Measurements from ENCODE around the gene SOCS3.
A peak's percentile ranks its signal among the peaks of the same experiment; 100 is the strongest.
"Not testable (repeated sequence)": the region's sequence is repeated elsewhere in the genome, so short reads cannot be mapped to it uniquely, and the experiment has no call there.

SOCS3 gene

DNA sequence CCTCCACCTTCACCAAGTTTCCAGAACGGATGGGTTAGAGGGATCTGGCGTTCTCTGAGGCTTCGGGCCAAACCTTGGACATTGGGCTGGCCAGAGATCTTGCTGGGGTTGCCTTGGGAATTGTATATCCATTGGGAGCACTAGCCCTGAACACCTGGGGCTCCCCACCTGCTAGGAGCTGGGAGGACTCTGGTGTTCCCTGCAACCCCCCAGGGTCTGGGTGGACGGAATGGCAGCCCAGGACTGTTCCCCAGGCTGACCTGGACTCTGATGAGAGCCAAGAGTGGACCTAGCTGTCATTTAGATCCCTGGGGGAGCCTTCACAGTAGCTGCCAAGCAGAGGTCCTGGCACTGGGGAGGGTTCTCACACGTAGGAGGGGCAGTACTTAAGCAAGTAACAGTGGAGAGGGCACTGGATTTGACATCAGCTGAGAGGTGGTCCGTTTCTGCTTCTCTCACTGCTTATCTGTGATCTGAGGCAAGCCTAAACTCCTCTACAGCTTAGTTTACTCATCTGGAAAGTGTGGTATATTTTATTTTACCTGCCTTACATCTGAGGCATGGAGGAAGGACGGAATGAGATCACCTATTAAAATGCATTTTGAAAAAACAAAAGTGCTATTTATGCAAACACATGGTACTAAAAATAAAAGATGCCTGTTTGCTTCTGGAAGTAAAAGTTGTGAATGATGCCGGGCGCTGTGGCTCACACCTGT lies 11.7 kb downstream of the SOCS3 start:
- DNase-seq (ENCODE audit: low read depth), result no peak

DNA sequence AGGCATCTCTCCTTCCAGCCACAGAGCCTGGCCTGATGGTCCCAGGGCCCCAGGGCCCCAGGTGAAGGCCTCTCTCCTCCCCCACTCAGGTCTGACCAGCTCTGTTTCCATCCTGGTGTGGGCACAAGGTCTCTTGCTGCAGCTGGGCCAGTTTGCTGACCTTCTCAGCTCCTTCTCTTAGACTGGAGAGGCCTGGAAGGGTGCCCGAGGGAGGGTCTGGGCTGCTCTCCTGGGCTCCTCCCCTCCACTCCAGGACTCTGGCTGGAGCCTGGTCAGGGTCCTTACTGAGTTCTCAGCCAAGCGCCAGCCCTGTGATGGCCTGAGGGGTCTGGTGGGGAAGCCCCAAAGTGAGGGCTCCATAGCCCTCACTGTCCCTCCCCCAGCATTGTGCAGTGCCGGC lies 12.4 kb downstream of the SOCS3 start:
- no peak for DNase-seq (ENCODE audit: low read depth)

DNA sequence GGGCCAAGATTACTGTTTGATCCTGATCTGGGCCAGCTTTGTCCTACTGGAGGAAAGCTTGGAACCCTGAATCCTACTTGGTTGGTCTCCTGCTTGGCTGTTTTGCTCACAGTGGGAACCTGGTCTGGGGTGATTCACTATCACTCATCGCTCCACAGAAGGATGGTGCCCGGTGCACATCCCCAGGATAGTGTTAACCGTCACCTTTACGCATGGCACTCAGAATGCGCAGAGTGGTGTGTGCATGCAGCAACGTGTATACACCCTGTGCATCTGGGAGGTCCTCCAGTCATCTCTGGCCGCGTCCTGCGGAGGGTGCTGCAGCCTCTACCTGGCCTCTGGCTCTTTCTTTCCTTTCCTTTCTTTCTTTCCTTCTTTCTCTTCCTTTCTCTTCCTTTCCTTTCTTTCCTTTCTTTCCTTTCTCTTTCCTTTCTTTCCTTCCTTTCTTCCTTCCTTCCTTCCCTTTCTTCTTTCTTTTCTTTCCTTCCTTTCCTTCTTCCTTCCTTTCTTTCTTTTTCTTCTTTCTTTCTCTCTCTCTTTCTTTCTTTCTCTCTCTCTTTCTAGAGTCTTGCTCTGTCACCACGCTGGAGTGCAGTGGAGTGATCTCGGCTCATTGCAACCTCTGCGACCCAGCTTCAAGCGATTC lies 13.1 kb downstream of the SOCS3 start:
- DNase-seq (ENCODE audit: low read depth), result no peak

DNA sequence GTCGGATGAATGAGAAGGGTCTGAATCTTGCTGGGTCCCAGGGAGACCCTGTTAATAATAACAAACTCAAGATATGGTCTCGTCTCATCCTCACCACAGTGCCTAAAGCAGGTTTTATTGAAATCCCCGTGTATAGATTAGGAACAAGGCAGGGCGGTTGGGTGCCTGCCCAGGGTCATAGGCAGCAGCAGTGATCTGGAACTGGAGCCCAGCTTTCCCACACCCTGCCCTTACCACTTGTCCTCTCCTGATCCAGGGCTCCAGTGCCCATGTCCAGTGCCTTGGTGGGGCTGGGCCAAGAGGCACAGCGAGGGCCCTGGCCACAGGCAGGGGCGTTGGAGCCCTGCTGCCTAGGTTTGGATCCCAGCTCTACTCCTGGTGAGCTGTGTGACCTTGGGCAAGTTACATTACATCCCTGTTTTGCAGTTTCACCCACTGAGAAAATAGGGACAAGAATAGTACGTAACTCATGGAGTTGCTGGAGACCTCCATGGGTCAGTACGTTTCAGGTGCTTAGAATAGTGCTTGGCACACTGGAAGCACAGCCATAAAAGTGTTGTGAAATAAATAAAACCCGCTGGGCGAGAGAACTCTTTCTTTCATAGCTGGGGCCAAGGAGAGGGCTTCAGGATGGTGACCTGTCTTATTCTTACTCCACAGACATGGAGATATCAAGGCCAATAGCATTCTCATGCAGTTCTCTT lies 13.9 kb downstream of the SOCS3 start:
- no peak for DNase-seq (ENCODE audit: low read depth)

DNA sequence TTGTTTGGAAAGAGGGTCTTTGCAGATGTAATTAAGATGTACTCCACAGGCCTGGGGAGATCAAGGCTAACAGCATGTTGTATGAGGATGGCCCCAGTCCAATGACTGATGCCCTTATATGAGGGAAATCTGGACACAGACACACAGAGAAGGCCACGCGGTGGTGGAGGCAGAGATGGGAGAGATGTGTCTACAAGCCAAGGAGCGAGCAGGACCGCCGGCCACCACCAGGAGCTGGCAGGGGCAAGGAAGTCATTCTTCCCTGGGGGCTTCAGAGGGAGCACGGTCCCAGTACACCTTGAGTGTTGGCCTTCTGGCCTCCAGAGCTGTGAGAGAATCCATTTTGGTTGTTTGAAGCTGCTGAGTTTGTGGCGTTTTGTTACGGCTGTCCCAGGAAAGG lies 14.7 kb downstream of the SOCS3 start:
- no peak for DNase-seq (ENCODE audit: low read depth)

DNA sequence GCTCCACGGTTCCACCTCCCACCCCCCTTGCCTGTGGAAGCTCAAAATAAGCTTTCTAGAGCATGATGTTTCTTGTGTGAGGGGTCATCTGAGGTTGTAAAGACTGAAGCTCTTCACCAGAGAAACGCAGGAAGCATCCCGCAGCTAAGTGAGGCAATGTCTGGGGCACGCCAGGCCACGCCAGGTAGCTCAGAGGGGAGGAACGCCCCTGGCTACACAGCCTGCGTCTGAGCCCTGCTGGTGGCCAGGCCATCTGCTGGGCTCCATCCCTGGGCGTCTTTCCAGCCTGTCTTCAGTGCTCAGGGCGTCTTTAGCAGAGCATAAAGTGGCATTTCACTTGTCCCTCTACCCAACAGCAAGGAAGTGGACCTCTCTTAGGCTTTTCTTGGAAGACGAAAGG lies 15.2 kb downstream of the SOCS3 start:
- no peak for DNase-seq (ENCODE audit: low read depth)

DNA sequence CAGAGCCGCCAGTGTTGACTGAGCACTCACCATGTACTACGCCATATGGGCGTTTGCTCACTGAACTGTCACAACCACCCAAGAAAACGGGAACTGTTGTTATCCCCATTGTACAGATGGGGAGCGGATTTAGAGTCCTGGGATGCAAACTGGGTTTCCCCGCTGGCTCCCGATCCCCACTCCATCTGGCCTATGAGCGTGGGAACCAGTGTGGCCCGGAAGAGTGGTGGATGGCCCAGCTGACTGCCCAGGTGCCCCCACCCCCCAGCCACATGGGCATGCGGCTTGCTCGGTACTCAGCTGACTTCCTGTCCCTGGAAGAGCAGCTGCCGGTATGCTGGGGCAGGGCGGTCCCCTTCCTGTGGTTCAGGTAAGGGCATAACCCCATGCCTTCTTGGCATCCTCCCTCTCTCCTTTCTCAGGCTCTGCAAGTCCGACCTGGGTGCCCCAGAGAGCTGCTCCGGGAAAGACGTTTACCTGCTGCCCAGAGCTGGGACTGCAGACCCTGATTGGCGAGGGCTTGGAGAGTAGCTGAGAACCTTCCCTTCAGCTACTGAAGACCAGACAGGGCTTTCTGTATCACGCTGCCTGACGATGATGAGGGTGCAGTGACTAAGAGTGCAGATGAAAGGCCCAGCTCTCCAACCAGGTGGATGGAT lies 16.2 kb downstream of the SOCS3 start:
- no peak for DNase-seq (ENCODE audit: low read depth)

DNA sequence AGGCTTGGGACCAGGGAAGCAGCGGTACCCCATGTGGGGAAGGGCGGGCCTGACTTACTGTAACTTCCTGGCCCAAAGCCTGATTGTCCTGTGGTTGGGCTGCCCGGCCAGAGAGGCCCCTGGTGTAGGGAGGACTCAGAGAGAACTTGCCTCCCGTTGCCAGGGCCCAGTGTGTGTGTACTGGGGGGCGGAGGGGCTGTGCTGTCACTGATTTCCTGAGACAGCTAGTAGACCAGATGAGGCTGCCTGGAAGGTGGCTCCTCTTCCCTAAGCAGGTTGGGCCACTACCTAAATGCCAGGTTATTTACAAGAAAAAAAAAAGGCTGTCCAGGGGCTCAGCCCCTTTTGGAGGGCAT lies 16.7 kb downstream of the SOCS3 start:
- DNase-seq (ENCODE audit: low read depth), result peak; percentile 97

DNA sequence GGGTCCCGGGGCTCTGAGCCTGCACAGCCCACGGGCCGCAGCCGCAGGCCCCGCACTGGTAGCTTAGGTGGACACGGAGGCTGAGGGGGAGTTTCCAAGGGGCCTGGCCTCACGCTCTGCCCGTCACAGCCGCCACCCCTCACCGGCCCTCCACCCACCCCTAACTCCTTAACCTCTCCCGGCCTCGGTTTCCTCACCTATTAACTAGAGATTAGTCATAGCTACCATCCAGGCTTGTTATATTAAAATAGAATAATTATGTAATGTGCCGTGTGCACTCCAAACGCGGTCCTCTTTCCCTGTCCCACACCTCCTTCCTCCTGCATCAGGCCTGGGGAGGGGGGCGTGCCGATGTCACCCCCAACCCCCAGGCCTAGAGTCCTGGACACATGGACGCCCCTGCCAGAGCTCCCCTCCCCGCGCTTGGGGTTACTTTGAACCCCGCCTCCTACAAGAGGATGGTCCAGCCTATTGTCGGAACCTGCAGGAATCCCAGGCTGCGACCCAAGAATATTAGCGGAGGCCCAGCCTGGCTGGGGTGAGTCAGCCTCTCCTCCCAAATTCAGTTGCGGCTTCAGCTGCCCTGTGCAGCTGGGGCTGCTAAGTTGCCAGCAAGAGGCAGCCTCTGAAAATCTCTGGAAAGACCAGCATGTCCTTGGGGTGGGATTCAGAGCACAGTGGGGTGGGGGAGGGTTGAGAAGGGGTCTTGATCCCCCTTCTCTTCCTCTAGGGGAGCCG lies 17.3 kb downstream of the SOCS3 start:
- peak; percentile 95 for DNase-seq (ENCODE audit: low read depth)

DNA sequence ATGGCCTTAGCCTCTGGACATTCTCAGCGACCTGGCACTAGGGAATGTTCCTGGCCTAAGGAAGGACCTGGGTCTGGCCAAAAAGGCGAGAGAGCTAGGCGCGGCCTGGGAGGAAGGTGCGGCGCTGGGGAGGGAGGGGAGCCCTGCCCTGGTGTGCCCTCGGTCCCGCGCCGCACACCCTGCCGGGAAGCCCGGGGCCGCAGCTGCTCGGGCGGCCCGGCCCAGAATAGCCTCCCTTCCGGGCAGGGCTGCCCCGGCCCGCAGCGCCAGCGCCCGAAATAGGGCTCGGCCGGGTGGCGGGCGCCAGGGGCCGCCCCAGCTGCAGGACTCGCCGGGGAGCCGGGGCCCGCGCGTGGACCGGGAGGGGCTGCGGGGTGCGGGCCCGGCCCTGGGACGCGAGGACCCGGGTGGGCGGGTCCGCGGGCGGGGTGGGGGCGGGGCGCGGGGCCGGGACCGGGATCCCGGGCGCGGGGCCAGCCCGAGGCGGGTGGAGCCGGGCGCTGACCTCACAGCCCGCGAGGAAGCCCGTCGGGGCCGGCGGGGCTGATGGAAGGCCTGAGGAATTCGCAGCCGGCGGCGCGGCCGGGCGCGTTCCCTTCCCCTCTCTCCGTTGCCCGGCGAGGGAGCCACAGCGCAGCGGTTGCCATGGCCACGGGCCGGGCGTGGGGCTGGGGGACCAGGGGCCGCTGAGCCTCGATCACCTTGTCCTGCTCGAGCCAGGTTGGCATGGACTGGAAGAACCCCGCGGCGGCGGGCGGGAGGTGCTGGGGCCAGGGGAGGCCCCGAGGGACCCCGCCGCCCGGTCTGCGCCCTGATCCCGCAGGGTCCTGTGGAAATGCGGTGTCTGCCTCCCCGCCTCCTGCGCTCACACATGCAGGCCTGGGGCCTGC lies 18.1 kb downstream of the SOCS3 start:
- no peak for DNase-seq (ENCODE audit: low read depth)

DNA sequence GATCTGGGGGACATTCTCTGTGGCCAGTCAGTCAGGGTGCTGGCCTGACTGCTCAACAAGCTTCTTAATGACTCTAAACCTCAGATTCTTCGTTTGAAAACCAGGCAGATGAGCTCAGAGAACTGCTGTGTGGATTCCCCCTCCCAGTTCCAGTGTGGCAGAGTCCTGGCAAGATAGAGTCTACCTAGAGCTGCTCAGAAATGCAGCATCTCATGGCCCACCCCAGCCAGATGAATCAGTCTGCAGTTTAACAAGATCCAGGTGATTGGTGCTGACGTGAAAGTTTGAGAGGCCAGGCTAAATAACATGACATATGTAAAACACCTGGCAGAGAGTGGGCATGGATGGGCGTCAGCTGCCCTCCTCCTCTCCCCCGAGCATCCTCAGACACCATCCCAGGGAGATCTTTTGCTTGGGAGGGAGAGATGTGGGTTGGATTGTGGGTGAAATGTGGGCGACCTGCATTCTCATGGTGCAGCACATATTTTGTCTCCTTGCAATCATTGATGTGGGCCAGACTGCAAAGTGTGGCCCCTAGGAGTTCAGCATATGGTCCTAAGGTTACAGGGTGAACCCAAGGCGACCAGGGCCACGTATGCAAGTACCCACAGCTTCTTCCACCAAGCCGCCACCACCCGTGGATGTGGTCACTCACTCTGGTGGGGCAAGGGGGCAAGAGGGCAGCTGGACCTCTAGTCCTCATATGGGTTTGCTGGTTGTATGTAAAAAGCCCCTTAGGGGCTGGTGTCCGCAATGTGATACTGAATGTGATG lies 19.5 kb downstream of the SOCS3 start:
- DNase-seq (ENCODE audit: low read depth), result no peak

DNA sequence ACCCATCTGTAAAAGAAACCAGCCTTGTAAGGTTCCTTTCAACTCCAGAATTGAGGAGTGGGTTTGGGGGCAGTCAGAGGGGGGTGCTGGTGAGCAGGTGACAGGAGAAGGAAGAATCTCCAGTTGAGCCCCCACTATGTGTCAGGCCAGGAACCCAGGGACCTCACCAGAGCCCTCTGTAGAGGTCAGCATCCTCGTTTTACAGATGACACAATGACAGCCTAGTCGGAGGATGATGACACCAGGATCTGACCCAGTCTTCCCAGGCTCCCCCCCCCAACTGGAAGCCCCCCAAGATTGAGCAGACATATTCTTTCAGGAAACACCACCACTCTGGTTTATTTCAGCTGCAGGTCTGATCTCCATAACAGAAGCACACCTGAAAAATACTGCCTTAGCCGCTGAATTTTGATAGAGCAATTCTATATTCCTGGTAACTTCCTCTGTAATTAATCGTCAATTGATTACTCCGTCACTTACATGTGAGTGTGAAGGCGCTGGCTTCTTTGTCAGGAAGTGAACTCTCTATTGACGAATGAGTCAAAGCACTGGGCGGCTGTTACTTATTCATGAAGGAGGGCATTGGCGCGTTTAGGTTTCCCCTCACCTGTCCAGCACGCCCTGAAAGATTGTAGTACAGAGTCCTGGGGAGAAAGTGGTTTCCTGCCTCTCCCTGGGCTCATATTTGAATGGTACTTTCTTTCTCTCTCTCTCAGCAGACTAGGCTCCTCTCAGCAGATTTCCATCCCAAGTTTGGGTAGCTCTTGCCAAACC lies 21.2 kb downstream of the SOCS3 start:
- no peak for DNase-seq (ENCODE audit: low read depth)

DNA sequence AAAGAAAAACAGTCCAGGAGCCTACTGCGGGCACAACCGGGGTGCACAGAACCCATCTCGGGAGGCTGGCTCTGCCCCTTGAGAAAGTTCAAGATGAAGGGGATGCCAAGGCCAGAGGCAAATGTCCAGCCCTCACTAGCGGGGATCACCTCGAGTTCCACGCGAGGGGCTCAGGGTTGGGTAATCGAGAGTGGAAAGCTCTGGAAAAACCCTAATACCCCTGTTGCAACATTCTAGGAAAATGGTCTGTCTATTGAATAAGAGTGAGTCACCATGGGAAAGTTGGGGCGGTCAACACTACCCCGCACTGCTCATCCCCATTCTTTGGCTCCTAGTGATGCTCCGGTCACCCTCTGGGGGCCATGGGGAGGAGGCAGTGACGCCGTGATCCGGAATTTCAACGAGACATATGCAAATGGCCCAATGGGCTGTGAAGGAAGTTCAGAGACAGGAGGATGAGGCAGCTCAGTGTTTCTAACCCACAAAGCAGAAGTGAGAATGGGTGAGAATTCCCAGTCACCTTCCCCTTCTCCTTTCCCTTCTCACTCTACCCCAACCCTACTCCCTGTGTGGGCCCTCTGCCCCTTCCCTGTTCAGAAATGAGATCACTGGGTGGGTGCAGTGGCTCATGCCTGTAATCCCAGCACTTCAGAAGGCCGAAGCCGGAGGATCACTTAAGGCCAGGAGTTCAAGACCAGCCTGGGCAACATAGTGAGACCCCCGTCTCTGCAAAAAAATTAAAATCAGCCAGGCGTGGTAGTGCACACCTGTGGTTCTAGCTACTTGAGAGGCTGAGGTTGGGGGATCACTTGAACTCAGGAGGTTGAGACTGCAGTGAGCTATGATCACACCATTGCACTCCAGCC lies 22.4 kb downstream of the SOCS3 start:
- DNase-seq (ENCODE audit: low read depth), result peak; percentile 97

DNA sequence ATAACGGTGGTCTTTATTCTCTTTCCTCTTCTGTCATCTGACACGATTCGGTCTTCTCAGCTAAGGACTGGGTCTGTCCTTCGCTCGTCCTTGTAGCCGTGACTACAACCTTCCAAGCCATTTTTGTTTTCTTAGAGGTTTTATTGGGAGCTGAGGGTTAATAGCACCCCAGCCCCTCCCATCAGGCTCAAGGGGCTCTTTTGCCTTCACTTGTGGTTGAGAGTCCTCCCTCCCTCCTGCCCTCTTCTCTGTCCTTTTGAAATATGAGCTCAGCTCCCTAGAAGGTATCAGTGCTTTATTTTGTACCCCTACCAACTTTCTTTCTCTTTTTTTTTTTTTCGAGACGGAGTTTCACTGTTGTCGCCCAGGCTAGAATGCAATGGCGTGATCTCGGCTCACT lies 24.7 kb downstream of the SOCS3 start:
- no peak for DNase-seq (ENCODE audit: low read depth)

DNA sequence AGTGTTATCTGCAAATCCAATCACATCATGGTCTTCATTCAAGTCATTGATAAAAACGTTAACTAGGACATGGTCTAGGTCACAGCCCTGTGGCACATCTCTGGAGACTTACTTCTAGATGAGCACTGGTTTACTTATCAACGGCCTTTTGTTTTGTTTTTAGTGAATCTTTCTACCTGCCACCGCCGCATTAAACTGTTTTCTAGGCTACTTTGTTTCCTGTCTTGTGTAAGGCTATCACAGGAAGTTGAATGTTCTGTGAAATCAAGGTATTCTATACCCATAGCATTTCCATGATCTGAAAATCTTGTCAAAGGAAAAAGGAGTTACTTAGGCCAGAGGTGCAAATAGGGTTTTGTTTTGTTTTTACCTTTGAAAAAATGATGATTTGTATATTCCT lies 26.9 kb downstream of the SOCS3 start:
- DNase-seq (ENCODE audit: low read depth), result no peak

DNA sequence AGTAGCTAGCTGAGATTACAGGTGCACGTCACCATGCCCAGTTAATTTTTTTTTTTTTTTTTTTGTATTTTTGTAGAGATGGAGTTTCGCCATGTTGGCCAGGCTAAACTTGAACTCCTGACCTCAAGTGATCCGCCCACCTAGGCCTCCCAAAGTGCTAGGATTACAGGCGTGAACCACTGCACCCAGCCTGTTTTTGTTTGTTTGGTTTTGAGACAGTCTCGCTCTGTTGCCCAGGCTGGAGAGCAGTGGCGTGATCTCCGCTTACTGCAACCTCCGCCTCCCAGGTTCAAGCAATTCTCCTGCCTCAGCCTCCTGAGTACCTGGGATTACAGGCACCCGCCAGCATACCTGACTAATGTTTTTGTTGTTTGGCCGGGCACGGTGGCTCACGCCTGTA lies 28.5 kb downstream of the SOCS3 start:
- not testable (repeated sequence) for DNase-seq (ENCODE audit: low read depth)

DNA sequence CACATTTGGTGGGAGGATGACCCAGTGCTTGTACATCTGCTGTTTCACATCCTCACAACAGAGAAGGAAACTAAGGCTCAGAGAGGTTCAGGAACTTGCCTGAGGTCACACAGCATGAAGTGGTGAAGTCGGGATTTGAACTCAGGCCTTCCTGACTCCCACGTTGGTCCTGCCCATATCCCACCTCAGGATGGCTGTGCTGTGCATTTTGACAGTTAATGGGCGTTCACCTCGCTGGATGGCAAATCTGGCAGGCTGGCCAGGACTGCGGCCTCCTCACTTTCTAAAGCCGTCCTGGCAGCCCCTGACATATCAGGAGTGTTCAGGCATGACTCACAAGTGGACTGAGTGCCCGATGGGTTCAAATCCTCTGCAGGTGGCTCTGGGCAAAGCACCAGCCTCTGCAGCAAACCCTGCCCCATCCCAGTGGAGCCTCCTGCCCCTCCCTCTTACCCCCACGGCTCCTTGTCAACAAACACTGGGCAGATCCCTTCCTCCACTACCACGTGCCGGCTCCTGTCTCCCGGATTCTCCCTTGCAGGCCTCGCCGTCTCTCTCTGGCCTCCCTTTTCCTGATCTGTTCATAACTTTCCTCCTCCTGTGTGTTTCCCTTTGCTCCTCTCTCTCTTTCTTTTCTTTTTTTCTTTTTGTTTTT lies 29.2 kb downstream of the SOCS3 start:
- no peak for DNase-seq (ENCODE audit: low read depth)
